GM10266 (cell line): ENCODE data around the gene SNAI3.

Experiments used
- DNase-seq: peaks from one replicate; pipeline ENCODE4 v3.0.0; 2012; ENCODE audit errors: extremely low spot score
- TF ChIP-seq, protein P1 (sequence below): IDR thresholded peaks from 2 replicates; pipeline ENCODE4 v1.5.1; 2012; ENCODE audit warnings: mild to moderate bottlenecking, low read depth; ENCODE audit not compliant: control insufficient read depth, insufficient read depth; ENCODE audit errors: missing control alignments

Gene SNAI3

GRCh38 chr16:88630941-88631340, 55.4 kb downstream of the SNAI3 start:
- no peak for DNase-seq

DNA sequence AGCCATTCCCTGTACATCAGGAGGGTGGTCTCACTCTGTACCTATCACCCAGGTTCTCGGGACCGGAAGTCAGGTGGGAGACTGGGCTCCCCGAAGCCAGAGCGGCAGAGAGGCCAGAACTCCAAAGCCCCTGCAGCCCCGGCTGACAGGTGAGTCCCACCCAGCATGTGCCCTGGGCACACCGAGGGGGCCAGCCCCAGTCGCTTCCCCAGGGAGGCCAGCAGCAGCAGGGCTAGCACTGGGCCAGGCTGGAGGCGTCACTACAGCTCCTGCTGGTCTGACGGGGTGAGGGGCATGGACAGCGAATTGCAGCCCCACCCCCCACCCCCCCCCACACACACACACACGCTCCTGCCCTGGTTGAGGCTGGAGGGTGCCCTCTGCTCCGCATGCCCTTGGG, 55.9 kb downstream of the SNAI3 start:
- no peak for DNase-seq
- TF ChIP-seq, protein P1, sequence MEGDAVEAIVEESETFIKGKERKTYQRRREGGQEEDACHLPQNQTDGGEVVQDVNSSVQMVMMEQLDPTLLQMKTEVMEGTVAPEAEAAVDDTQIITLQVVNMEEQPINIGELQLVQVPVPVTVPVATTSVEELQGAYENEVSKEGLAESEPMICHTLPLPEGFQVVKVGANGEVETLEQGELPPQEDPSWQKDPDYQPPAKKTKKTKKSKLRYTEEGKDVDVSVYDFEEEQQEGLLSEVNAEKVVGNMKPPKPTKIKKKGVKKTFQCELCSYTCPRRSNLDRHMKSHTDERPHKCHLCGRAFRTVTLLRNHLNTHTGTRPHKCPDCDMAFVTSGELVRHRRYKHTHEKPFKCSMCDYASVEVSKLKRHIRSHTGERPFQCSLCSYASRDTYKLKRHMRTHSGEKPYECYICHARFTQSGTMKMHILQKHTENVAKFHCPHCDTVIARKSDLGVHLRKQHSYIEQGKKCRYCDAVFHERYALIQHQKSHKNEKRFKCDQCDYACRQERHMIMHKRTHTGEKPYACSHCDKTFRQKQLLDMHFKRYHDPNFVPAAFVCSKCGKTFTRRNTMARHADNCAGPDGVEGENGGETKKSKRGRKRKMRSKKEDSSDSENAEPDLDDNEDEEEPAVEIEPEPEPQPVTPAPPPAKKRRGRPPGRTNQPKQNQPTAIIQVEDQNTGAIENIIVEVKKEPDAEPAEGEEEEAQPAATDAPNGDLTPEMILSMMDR: no peak

More at GRCh38 chr16:88630941-88631340, 55.4 kb downstream of the SNAI3 start:
- TF ChIP-seq, protein P1: no peak

DNA sequence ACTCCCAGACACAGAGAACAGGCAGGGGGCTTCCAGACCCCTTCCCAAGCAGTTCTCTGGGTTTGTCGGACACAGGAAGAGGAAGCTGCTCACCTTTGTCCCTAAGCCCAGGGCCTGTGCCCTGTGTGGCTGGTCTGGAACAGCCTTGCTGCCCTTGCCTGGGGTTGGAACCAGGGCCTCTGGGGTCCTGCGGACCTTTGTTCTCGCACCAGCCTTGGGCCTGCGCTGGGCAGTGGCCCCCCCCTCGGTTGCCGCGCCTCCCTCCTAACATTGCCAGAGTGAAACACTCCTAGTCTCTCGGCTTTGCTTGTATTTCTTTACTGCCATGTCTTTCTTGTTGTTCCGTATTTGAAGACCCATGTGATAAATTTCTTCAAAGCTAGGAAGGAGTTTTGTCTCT, 56.5 kb downstream of the SNAI3 start:
- no peak for DNase-seq
- TF ChIP-seq, protein P1: no peak

DNA sequence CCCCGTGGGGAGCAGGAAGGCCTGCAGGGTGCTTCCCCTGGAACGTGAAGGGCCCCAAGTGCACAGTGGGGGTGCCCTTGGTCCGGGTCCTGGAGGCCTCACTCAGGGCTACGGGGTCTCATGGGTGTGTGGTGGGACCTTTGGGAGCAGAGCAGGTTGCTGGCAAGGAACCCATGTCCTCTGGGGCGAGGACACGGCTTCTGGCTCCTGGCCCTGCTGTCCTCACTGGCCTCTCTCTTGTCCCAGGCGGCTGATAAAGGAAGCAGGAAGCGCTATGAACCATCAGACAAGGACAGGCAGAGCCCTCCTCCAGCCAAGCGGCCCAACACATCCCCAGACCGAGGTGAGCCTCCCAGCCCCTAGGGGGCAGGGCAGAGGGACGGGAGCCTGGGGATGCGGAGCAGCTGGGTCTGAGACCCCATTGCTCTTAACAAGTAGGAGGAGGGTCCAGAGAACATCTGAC, 57.8 kb downstream of the SNAI3 start:
- DNase-seq: no peak
- TF ChIP-seq, protein P1: peak; percentile 13
